DND-41 (cell line): Measurements from ENCODE around the gene TH.

Experiments
- EZH2 ChIP-seq: IDR thresholded peaks from 3 replicates; pipeline ENCODE4 v1.6.1; 2012; ENCODE audit warnings: borderline replicate concordance, low read depth, mild to moderate bottlenecking, moderate library complexity, low read length, inconsistent platforms; ENCODE audit not compliant: severe bottlenecking
- TF ChIP-seq, protein P1 (sequence below): IDR thresholded peaks from 2 replicates; pipeline ENCODE4 v1.5.1; 2012; ENCODE audit warnings: borderline replicate concordance, low read length, moderate library complexity, mild to moderate bottlenecking; ENCODE audit not compliant: poor library complexity, severe bottlenecking; ENCODE audit errors: extremely low read depth

- TF ChIP-seq, protein P1, sequence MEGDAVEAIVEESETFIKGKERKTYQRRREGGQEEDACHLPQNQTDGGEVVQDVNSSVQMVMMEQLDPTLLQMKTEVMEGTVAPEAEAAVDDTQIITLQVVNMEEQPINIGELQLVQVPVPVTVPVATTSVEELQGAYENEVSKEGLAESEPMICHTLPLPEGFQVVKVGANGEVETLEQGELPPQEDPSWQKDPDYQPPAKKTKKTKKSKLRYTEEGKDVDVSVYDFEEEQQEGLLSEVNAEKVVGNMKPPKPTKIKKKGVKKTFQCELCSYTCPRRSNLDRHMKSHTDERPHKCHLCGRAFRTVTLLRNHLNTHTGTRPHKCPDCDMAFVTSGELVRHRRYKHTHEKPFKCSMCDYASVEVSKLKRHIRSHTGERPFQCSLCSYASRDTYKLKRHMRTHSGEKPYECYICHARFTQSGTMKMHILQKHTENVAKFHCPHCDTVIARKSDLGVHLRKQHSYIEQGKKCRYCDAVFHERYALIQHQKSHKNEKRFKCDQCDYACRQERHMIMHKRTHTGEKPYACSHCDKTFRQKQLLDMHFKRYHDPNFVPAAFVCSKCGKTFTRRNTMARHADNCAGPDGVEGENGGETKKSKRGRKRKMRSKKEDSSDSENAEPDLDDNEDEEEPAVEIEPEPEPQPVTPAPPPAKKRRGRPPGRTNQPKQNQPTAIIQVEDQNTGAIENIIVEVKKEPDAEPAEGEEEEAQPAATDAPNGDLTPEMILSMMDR, result no peak
- TF ChIP-seq EZH2, result no peak
These were observed 13.3 kb downstream of the TH start for GRCh38 chr11:2158296-2158737.
